Peyer's patch (tissue), 4 donors: ENCODE results near the gene F13B. TPM values are rescaled to one million over a fixed set of nuclear protein-coding genes. Genes with fewer than 3 reads are reported as not detected.

Experiments used
- DNase-seq, 3 donors: peaks; one replicate each; pipeline ENCODE4 v3.0.0-alpha.2; 2017 to 2019
- H3K27ac ChIP-seq, 4 donors: fragments of 200-600 bp; sonication (generic); one replicate each; pipeline ENCODE4 v1.5.1; 2016 to 2019
- H3K27me3 ChIP-seq, 2 donors: fragments of 200-600 bp; sonication (generic); one replicate each; pipeline ENCODE4 v1.5.1; 2019
- H3K36me3 ChIP-seq, 3 donors: fragments of 200-600 bp; sonication (generic); one replicate each; pipeline ENCODE4 v1.5.1; 2016 to 2019
- H3K4me1 ChIP-seq, 4 donors: fragments of 200-600 bp; sonication (generic); one replicate each; pipeline ENCODE4 v1.5.1; 2016 to 2019
- H3K4me3 ChIP-seq, 4 donors: fragments of 200-600 bp; sonication (generic); 1 replicate in 3 of 4; 2 replicates in 1 of 4; pipeline ENCODE4 v1.5.1; 2016 to 2019; ENCODE audit warnings: mild to moderate bottlenecking in 1 of 4
- H3K9me3 ChIP-seq, 4 donors: fragments of 200-600 bp; sonication (generic); one replicate each; pipeline ENCODE4 v1.5.1; 2016 to 2019; ENCODE audit warnings: mild to moderate bottlenecking in 1 of 4
- POLR2A ChIP-seq, 2 donors: fragments of 450-650 bp; IDR thresholded peaks; one replicate each; pipeline ENCODE4 v1.5.1; 2017; ENCODE audit warnings: antibody characterized with exemption in 2 of 2, mild to moderate bottlenecking in 2 of 2, moderate library complexity in 2 of 2
- total RNA-seq, 4 donors: library from RNA; depleted of rRNA; stranded (reverse); fragments of >200 nt; gene quantifications; one replicate each; pipeline ENCODE4 v1.1.0, GENCODE V29; 2016
- TF ChIP-seq, protein P1 (sequence below), 6 experiments: fragments of 450-650 bp in 4 of 6; fragments of 200-600 bp in 2 of 6; sonication (generic) in 1 of 6; IDR thresholded peaks; one replicate each; pipeline ENCODE4 v1.5.1; 2017 to 2019; ENCODE audit warnings: antibody characterized with exemption in 6 of 6, mild to moderate bottlenecking in 3 of 6, moderate library complexity in 1 of 6

Gene F13B, protein sequence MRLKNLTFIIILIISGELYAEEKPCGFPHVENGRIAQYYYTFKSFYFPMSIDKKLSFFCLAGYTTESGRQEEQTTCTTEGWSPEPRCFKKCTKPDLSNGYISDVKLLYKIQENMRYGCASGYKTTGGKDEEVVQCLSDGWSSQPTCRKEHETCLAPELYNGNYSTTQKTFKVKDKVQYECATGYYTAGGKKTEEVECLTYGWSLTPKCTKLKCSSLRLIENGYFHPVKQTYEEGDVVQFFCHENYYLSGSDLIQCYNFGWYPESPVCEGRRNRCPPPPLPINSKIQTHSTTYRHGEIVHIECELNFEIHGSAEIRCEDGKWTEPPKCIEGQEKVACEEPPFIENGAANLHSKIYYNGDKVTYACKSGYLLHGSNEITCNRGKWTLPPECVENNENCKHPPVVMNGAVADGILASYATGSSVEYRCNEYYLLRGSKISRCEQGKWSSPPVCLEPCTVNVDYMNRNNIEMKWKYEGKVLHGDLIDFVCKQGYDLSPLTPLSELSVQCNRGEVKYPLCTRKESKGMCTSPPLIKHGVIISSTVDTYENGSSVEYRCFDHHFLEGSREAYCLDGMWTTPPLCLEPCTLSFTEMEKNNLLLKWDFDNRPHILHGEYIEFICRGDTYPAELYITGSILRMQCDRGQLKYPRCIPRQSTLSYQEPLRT
- total RNA-seq, result not detected

DNA sequence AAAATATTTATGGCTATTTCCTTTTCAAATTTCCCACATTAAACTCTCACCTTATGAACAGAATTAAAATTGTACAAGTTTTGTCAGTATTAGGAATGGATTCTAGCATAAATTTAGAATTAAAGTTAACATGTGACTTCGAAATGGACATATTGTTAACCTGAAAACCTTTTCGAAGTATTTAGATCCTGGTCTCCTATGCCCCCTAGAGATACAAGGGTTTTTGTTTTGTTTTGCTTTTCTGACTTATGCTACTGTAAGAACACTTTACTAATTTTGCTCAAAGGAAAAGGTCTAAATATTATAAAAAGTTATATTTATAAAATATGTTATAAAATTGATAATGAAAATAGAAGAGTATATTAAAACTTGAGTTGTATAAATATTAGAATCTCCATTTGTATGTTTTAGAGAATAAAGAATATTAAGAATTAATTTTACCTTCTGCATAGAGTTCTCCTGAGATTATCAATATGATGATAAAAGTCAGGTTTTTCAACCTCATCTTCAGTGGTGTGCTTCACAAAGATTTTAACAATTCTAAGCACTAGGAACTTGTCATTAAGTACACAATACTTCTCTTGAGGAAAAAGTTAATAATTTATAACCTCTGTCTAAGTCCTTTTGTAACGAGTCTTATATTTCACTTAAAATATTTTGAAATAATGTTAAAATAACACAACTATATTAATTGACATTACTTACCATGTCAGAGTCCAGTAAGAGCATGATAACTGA is at the start of gene F13B:
F13B (minus strand) TSS at position 542 of the 738 bp plus-strand sequence; CDS start at position 505, 37 bp downstream.
- no peaks in the 10 kb centered on the region for H3K4me1 ChIP-seq
- DNase-seq, result no peak
- H3K27ac ChIP-seq, result no peak within 1 kb of the TSS
- no peaks in the 10 kb centered on the region for H3K36me3 ChIP-seq
- no peak within 1 kb of the TSS for H3K4me3 ChIP-seq
- H3K27me3 ChIP-seq, result no peaks in the 10 kb centered on the region
- no peaks in the 10 kb centered on the region for H3K9me3 ChIP-seq
- no peak for TF ChIP-seq POLR2A (IDR thresholded peaks at IDR 0.05)
- TF ChIP-seq, protein P1, sequence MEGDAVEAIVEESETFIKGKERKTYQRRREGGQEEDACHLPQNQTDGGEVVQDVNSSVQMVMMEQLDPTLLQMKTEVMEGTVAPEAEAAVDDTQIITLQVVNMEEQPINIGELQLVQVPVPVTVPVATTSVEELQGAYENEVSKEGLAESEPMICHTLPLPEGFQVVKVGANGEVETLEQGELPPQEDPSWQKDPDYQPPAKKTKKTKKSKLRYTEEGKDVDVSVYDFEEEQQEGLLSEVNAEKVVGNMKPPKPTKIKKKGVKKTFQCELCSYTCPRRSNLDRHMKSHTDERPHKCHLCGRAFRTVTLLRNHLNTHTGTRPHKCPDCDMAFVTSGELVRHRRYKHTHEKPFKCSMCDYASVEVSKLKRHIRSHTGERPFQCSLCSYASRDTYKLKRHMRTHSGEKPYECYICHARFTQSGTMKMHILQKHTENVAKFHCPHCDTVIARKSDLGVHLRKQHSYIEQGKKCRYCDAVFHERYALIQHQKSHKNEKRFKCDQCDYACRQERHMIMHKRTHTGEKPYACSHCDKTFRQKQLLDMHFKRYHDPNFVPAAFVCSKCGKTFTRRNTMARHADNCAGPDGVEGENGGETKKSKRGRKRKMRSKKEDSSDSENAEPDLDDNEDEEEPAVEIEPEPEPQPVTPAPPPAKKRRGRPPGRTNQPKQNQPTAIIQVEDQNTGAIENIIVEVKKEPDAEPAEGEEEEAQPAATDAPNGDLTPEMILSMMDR (IDR thresholded peaks at IDR 0.05), result no peak

DNA sequence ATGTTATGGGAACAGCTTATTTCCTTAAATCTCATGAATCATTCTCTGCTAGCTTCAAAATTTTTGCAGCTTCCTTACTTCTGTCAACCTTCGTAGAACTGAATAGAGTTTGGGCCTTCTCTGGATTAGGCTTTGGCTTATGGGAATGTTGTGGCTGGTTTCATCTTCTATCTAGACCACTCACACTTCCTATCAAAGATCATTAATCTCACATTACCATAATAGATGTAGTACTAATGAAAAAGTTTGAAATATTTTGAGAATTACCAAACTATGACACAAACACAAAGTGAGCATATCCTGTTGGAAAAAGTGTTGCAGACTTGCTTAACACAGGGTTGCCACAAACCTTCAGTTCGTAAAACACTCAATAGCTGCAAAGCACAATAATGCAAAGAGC is 49.1 kb upstream of the F13B start:
- no peaks in the 10 kb centered on the region for H3K4me1 ChIP-seq
- H3K27ac ChIP-seq, result no peak overlapping the region
- H3K27me3 ChIP-seq, result no peaks in the 10 kb centered on the region
- TF ChIP-seq, protein P1 (IDR thresholded peaks at IDR 0.05), result no peak
- no peak overlapping the region for H3K4me3 ChIP-seq
- no peaks in the 10 kb centered on the region for H3K36me3 ChIP-seq
- DNase-seq, result no peak
- H3K9me3 ChIP-seq, result no peaks in the 10 kb centered on the region

DNA sequence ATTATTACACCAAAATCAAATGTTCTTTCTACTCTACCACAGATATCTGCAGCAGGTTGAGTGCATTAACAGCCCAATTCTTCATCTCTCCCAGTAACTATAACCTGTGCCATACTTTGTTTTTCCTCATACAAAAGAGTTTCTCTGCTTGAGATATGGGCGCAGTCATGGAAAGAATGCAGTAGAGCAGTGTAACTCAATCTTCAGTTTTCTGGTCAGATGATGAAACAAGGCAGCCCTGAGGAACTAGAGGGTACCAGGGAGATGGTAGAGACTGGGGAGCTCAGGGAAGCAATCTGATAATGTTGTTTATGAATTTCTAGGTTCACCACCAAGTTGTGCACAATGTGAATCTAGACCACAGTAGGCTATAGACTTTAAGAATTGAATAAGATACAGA is 39.8 kb upstream of the F13B start:
- Histone ChIP-seq H3K27me3 (no peaks in the 10 kb centered on the region), H3K9me3 (no peaks in the 10 kb centered on the region), H3K36me3 (no peaks in the 10 kb centered on the region), H3K27ac (no peak overlapping the region), H3K4me3 (no peak overlapping the region), H3K4me1 (no peaks in the 10 kb centered on the region)
- no peak for DNase-seq
- TF ChIP-seq POLR2A (IDR thresholded peaks at IDR 0.05), result no peak
- TF ChIP-seq, protein P1 (IDR thresholded peaks at IDR 0.05), result no peak

DNA sequence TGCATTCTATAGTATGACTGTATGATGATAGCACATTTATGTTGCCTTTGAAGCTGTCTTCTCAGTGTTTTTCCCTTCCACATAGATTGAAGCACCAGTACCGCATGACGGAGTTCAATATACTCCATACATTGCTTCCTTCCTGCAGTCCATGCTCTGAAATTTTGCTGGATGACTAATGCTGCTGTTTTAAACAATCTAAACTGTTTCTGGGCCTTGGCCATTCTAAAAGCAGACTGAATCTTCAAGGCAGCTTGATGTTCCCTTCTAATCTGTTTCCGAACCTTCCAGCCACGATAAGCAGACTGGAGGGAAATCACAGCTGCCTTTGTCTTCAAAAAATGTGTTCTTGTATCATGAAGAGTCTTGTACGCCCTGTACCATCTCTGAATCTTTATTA is 36.2 kb upstream of the F13B start:
- Histone ChIP-seq H3K9me3 (no peaks in the 10 kb centered on the region), H3K27ac (no peak overlapping the region), H3K4me3 (no peak overlapping the region), H3K27me3 (no peaks in the 10 kb centered on the region), H3K36me3 (no peaks in the 10 kb centered on the region), H3K4me1 (no peaks in the 10 kb centered on the region)
- DNase-seq, result no peak
- TF ChIP-seq, protein P1 (IDR thresholded peaks at IDR 0.05), result no peak
- TF ChIP-seq POLR2A (IDR thresholded peaks at IDR 0.05), result no peak

DNA sequence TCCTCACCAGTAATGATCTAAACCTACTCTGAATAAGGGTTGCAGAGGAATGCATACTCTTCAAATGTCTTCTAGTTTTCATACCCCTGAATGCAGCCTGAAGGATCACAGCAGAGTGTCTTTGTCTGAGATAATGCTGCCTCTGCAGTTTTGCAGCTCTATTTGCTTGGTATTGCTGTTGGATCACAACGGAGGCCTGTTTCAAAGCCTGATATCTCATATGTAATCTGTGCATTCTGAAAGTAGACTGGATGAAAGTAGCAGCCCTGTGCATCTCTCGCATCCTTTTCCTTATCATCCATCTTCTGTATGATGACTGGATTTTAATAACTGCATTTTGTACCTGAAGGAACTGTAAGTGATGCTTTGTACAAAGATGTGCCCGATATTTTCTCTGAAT is 34.9 kb upstream of the F13B start:
- no peak overlapping the region for H3K4me3 ChIP-seq
- H3K4me1 ChIP-seq, result no peaks in the 10 kb centered on the region
- H3K36me3 ChIP-seq, result no peaks in the 10 kb centered on the region
- DNase-seq, result no peak
- H3K9me3 ChIP-seq, result no peaks in the 10 kb centered on the region
- H3K27me3 ChIP-seq, result no peaks in the 10 kb centered on the region
- no peak for TF ChIP-seq POLR2A (IDR thresholded peaks at IDR 0.05)
- TF ChIP-seq, protein P1 (IDR thresholded peaks at IDR 0.05), result no peak
- no peak overlapping the region for H3K27ac ChIP-seq
